IMR-90 (cell line): ENCODE data around the gene EFEMP1. TPM values are rescaled to one million over a fixed set of nuclear protein-coding genes. Genes with fewer than 3 reads are reported as not detected.

Experiments used
- ATAC-seq: fragments of 200-7000 bp; cut with Tn5 transposase; 2 replicates; pipeline ENCODE4 v1.9.1; 2020; ENCODE audit warnings: low read depth, mild to moderate bottlenecking, moderate library complexity
- BruUV-seq: library from RNA; stranded (reverse); fragments of 400-500 nt; replicated peaks from 2 replicates; lab custom pipeline; 2021; lab: Mats Ljungman, UMichigan
- CTCF ChIA-PET: fragments of 300-600 bp; formaldehyde crosslinking; extraction: SDS; loops from one replicate; lab custom pipeline; 2021; ENCODE audit warnings: antibody characterized with exemption; lab: Yijun Ruan, JAX
- POLR2A ChIA-PET: fragments of 300-600 bp; sonication (Branson Sonifier 250); formaldehyde crosslinking; loops from one replicate; lab custom pipeline; 2022; ENCODE audit warnings: antibody characterized with exemption; ENCODE audit not compliant: unreplicated experiment; lab: Charles Lee
- DNase-seq: peaks from one replicate; pipeline ENCODE4 v3.0.0; 2013
- H2AFZ ChIP-seq: replicated peaks from 2 replicates; pipeline ENCODE3; 2013; ENCODE audit warnings: low read length, mild to moderate bottlenecking; ENCODE audit not compliant: poor library complexity
- H2AK5ac ChIP-seq: 2 replicates; pipeline ENCODE4 v1.6.1; 2013; ENCODE audit warnings: low read depth, low read length, inconsistent platforms
- H2AK9ac ChIP-seq: replicated peaks from 2 replicates; pipeline ENCODE3; 2013; ENCODE audit warnings: mild to moderate bottlenecking, low read depth, low read length, moderate library complexity; ENCODE audit not compliant: poor library complexity
- H2BK120ac ChIP-seq: 2 replicates; pipeline ENCODE4 v1.6.1; 2013; ENCODE audit warnings: low read depth, low read length, inconsistent platforms
- H2BK15ac ChIP-seq: 3 replicates; pipeline ENCODE4 v1.6.1; 2013; ENCODE audit warnings: low read depth, low read length, inconsistent platforms
- H2BK20ac ChIP-seq: 2 replicates; pipeline ENCODE4 v1.6.1; 2013; ENCODE audit warnings: low read depth, mild to moderate bottlenecking, inconsistent platforms, low read length, moderate library complexity
- H2BK5ac ChIP-seq: 2 replicates; pipeline ENCODE4 v1.6.1; 2013; ENCODE audit warnings: mild to moderate bottlenecking, low read depth, low read length, inconsistent platforms; ENCODE audit not compliant: poor library complexity, severe bottlenecking
- H3K14ac ChIP-seq: replicated peaks from 2 replicates; pipeline ENCODE4 v1.6.1; 2013; ENCODE audit warnings: low read depth, low read length, inconsistent platforms
- H3K18ac ChIP-seq: 2 replicates; pipeline ENCODE4 v1.6.1; 2013; ENCODE audit warnings: low read depth, low read length, control low read depth
- H3K23ac ChIP-seq: 2 replicates; pipeline ENCODE4 v1.6.1; 2013; ENCODE audit warnings: low read depth, low read length, inconsistent platforms
- H3K27ac ChIP-seq: 2 replicates; pipeline ENCODE4 v1.5.1; 2013; ENCODE audit warnings: mild to moderate bottlenecking, control low read depth, low read length; ENCODE audit not compliant: insufficient read depth
- H3K27me3 ChIP-seq: 2 replicates; pipeline ENCODE4 v1.6.1; 2013; ENCODE audit warnings: low read length; ENCODE audit not compliant: control insufficient read depth, insufficient read depth
- H3K36me3 ChIP-seq: 2 replicates; pipeline ENCODE4 v1.6.1; 2013; ENCODE audit warnings: low read length, mixed read lengths; ENCODE audit not compliant: control insufficient read depth, insufficient read depth
- H3K4ac ChIP-seq: 2 replicates; pipeline ENCODE4 v1.6.1; 2013; ENCODE audit warnings: low read depth, low read length, inconsistent platforms
- H3K4me1 ChIP-seq: 2 replicates; pipeline ENCODE4 v1.6.1; 2013; ENCODE audit warnings: low read length, mixed read lengths; ENCODE audit not compliant: control insufficient read depth, insufficient read depth
- H3K4me2 ChIP-seq: 2 replicates; pipeline ENCODE4 v1.6.1; 2013; ENCODE audit warnings: low read depth, mild to moderate bottlenecking, control low read depth, low read length, moderate library complexity
- H3K4me3 ChIP-seq: 2 replicates; pipeline ENCODE4 v1.5.1; 2013; ENCODE audit warnings: low read depth, mild to moderate bottlenecking, control low read depth, low read length, moderate library complexity; ENCODE audit not compliant: insufficient read depth
- H3K56ac ChIP-seq: 2 replicates; pipeline ENCODE4 v1.6.1; 2013; ENCODE audit warnings: low read length, inconsistent platforms; ENCODE audit not compliant: insufficient read depth; ENCODE audit errors: extremely low read depth
- H3K79me1 ChIP-seq, 2 experiments: 2 replicates each; pipeline ENCODE4 v1.6.1; 2013; ENCODE audit warnings: low read length in 2 of 2, inconsistent platforms in 1 of 2, low read depth in 1 of 2
- H3K9ac ChIP-seq: 2 replicates; pipeline ENCODE4 v1.6.1; 2013; ENCODE audit warnings: low read depth, low read length, control low read depth
- H3K9me1 ChIP-seq: 2 replicates; pipeline ENCODE4 v1.6.1; 2013; ENCODE audit warnings: low read length, inconsistent platforms; ENCODE audit not compliant: insufficient read depth
- H3K9me3 ChIP-seq: 2 replicates; pipeline ENCODE4 v1.6.1; 2013; ENCODE audit warnings: low read length; ENCODE audit not compliant: control insufficient read depth, insufficient read depth
- H4K20me1 ChIP-seq: 2 replicates; pipeline ENCODE4 v1.6.1; 2013; ENCODE audit warnings: low read length, inconsistent platforms; ENCODE audit not compliant: insufficient read depth
- H4K5ac ChIP-seq: 2 replicates; pipeline ENCODE4 v1.6.1; 2013; ENCODE audit warnings: mild to moderate bottlenecking, low read depth, low read length, control low read depth
- H4K8ac ChIP-seq, 2 experiments: 2 replicates each; pipeline ENCODE4 v1.6.1; 2013; ENCODE audit warnings: low read depth in 2 of 2, low read length in 2 of 2, control low read depth in 1 of 2, inconsistent platforms in 1 of 2
- H4K91ac ChIP-seq: 2 replicates; pipeline ENCODE4 v1.6.1; 2013; ENCODE audit warnings: low read depth, low read length, inconsistent platforms; ENCODE audit not compliant: insufficient read depth
- CHD1 ChIP-seq: IDR thresholded peaks from 2 replicates; pipeline ENCODE4 v1.6.1; 2012; ENCODE audit warnings: low read depth, low read length, improper control_type of control experiment
- CTCF ChIP-seq: conservative IDR thresholded peaks from 2 replicates; pipeline ENCODE4 v1.5.1; 2012; ENCODE audit warnings: mild to moderate bottlenecking, low read depth, low read length, improper control_type of control experiment
- FOS ChIP-seq: fragments of 150-350 bp; IDR thresholded peaks from 2 replicates; pipeline ENCODE4 v1.6.1; 2016; ENCODE audit warnings: low read depth, low read length
- RCOR1 ChIP-seq: IDR thresholded peaks from 2 replicates; pipeline ENCODE4 v1.6.1; 2012; ENCODE audit warnings: mild to moderate bottlenecking, low read length, improper control_type of control experiment; ENCODE audit not compliant: insufficient replicate concordance
- SMC3 ChIP-seq: fragments of 150-350 bp; IDR thresholded peaks from 2 replicates; pipeline ENCODE4 v1.6.1; 2016; ENCODE audit warnings: low read depth, mild to moderate bottlenecking, antibody characterized with exemption, low read length, moderate library complexity
- WGBS, 2 experiments: methylation state at CpG; one replicate each; pipeline versions ENCODE4 v1.1.5 to v1.1.7; 2013; ENCODE audit warnings: missing lambda C conversion rate in 2 of 2; ENCODE audit not compliant: insufficient read length in 1 of 2; ENCODE audit errors: extremely low coverage in 2 of 2; 5-methylcytosine and 5-hydroxymethylcytosine counted together
- dilution Hi-C: fragments of 300-500 bp; cut with HindIII; formaldehyde crosslinking; loops from one replicate; pipeline ENCODE4 v1.14.3; 2018; ENCODE audit warnings: low sequenced_read_pairs; ENCODE audit not compliant: unreplicated experiment
- in situ Hi-C: fragments of 300-500 bp; cut with MboI; formaldehyde crosslinking; loops from 3 replicates; pipeline ENCODE4 v1.14.3; 2019; ENCODE audit warnings: low sequenced_read_pairs, inconsistent platforms, mixed read lengths
- intact Hi-C: fragments of 100-400 bp; cut with micrococcal nuclease; formaldehyde crosslinking; loops from 2 replicates; pipeline ENCODE4 v1.10.0; 2022
- polyA plus RNA-seq, 3 experiments: library from polyadenylated mRNA; depleted of rRNA; stranded (reverse); fragments of >200 nt; gene quantifications; 2 replicates each; pipeline ENCODE4 v1.2.3, GENCODE V29; 2012; ENCODE audit warnings: low replicate concordance in 1 of 3
- total RNA-seq: library from RNA; depleted of rRNA; stranded (reverse); fragments of >200 nt; gene quantifications from 2 replicates; pipeline ENCODE4 v1.2.3, GENCODE V29; 2012

Gene EFEMP1
- total and polyA plus RNA-seq, 2 of the 4 experiments (the other 2 are of a cell fraction): 214 to 219 TPM

- H3K27ac ChIP-seq: no peak overlapping the region
- H3K9me1 ChIP-seq: no peaks in the 10 kb centered on the region
- ATAC-seq: no peak
- H2BK15ac ChIP-seq: no peak overlapping the region
- no peak overlapping the region for H3K56ac ChIP-seq
- intact Hi-C loops: no loop called here
- dilution Hi-C loops: no loop called here
- no peak overlapping the region for H3K4ac ChIP-seq
- in situ Hi-C loops: no loop called here
- H3K4me2 ChIP-seq: no peak overlapping the region
- H2BK5ac ChIP-seq: no peak overlapping the region
- ChIA-PET CTCF (interaction anchor here (0.7 kb wide), 1 partner anchor 66 kb away, joined by 3 read pairs; no protein-coding TSS in a partner anchor), POLR2A (no interaction called here)
- no peak overlapping the region for H4K91ac ChIP-seq
- no peaks in the 10 kb centered on the region; the same call in 1 of the 2 replicates for H3K4me1 ChIP-seq
- no peak overlapping the region for H2AFZ ChIP-seq
- no peak overlapping the region for H4K8ac ChIP-seq
- H3K23ac ChIP-seq: no peak overlapping the region
- no peak overlapping the region for H3K18ac ChIP-seq
- H2BK20ac ChIP-seq: no peak overlapping the region
- no CpG with 5 or more reads among the region's 1 CpG for WGBS, 2 experiments
- no peaks in the 10 kb centered on the region for H3K9me3 ChIP-seq
- H2AK5ac ChIP-seq: no peak overlapping the region
- no peak overlapping the region for H3K4me3 ChIP-seq
- H3K27me3 ChIP-seq: peaks cover 4% of the 10 kb centered on the region; the same call in 1 of the 2 replicates
- H4K20me1 ChIP-seq: no peaks in the 10 kb centered on the region
- H3K36me3 ChIP-seq: no peaks in the 10 kb centered on the region
- H3K14ac ChIP-seq: no peak overlapping the region
- H4K5ac ChIP-seq: no peak overlapping the region
- no peak for DNase-seq
- no peak for TF ChIP-seq RCOR1
- TF ChIP-seq FOS: no peak
- no peak for TF ChIP-seq SMC3
- TF ChIP-seq CHD1: no peak
- no peak for TF ChIP-seq CTCF
- BruUV-seq: no TSS peak
- no peak overlapping the region for H2BK120ac ChIP-seq
- no peak overlapping the region for H2AK9ac ChIP-seq
- peaks cover 10 to 22% of the 10 kb centered on the region in 2 experiments for H3K79me1 ChIP-seq
- H3K9ac ChIP-seq: no peak overlapping the region
These were observed 2.7 kb upstream of the EFEMP1 start for GRCh38 chr2:55926246-55926645.
